Nasal cavity respiratory epithelium epithelial cell of viscerocranial mucosa (primary cell): Measurements from ENCODE around the gene HYKK. TPM values are rescaled to one million over a fixed set of nuclear protein-coding genes. Genes with fewer than 3 reads are reported as not detected.

Experiments used
- total RNA-seq: library from RNA; depleted of rRNA; stranded (reverse); fragments of >200 nt; gene quantifications from 2 replicates; pipeline ENCODE4 v1.2.3, GENCODE V29; 2014

Gene HYKK, protein sequence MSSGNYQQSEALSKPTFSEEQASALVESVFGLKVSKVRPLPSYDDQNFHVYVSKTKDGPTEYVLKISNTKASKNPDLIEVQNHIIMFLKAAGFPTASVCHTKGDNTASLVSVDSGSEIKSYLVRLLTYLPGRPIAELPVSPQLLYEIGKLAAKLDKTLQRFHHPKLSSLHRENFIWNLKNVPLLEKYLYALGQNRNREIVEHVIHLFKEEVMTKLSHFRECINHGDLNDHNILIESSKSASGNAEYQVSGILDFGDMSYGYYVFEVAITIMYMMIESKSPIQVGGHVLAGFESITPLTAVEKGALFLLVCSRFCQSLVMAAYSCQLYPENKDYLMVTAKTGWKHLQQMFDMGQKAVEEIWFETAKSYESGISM
- total RNA-seq = 1.4 and 2.6 TPM in 2 replicates

GRCh38 chr15:78506971-78507830 lies at the start of gene HYKK:
Gene HYKK, plus strand, starts transcription at chr15:78507577. Its CDS starts 5,512 bp downstream, at chr15:78513089.

GRCh38 chr15:78540141-78540870 lies 32.9 kb downstream of the HYKK start, which contains the start of gene PSMA4:
Gene PSMA4, plus strand, starts transcription at chr15:78540444. Its CDS starts 1,484 bp downstream, at chr15:78541928.

GRCh38 chr15:78565097-78565950 lies 57.9 kb downstream of the HYKK start, which contains the start of gene CHRNA5:
Gene CHRNA5, plus strand, starts transcription at chr15:78565520. Its CDS starts 200 bp downstream, at chr15:78565720.

Other genes with a start within 250 kb of the HYKK start
- 5.8 and 17.3 TPM in 2 replicates for gene DNAJA4, start 243.0 kb upstream of the HYKK start, total RNA-seq
- gene SKIC8, start 208.0 kb upstream of the HYKK start, total RNA-seq = 41.4 and 53.3 TPM in 2 replicates
- not detected in 2 replicates for gene CRABP1, start 167.2 kb upstream of the HYKK start, total RNA-seq
- 17.8 and 32.7 TPM in 2 replicates for gene IREB2, start 69.4 kb upstream of the HYKK start, total RNA-seq
- gene PSMA4, start 32.9 kb downstream of the HYKK start, total RNA-seq = 153 and 164 TPM in 2 replicates
- 1.9 and 2.1 TPM in 2 replicates for gene CHRNA5, start 57.9 kb downstream of the HYKK start, total RNA-seq
- not detected in 2 replicates for gene CHRNA3, start 113.4 kb downstream of the HYKK start, total RNA-seq
- gene CHRNB4, start 133.6 kb downstream of the HYKK start, total RNA-seq = under 0.01 and 0.21 TPM in 2 replicates